Sigmoid colon (tissue), 7 donors: Measurements from ENCODE around the gene ICA1L. TPM values are rescaled to one million over a fixed set of nuclear protein-coding genes. Genes with fewer than 3 reads are reported as not detected.
A peak's percentile ranks its signal among the peaks of the same experiment; 100 is the strongest.
"Not testable (repeated sequence)": the region's sequence is repeated elsewhere in the genome, so short reads cannot be mapped to it uniquely, and the experiment has no call there.

ENCODE experiments used
- DNase-seq: peaks from one replicate; pipeline ENCODE4 v3.0.0-alpha.2; 2019
- H3K27ac ChIP-seq, 4 donors: fragments of 200-600 bp; sonication (generic); one replicate each; pipeline ENCODE4 v1.5.1; 2016 to 2019; ENCODE audit warnings: mild to moderate bottlenecking in 1 of 4
- H3K27me3 ChIP-seq, 3 donors: fragments of 200-600 bp; sonication (generic); one replicate each; pipeline ENCODE4 v1.5.1; 2019; ENCODE audit warnings: mild to moderate bottlenecking in 1 of 3
- H3K36me3 ChIP-seq, 4 donors: fragments of 200-600 bp; sonication (generic); one replicate each; pipeline ENCODE4 v1.5.1; 2016 to 2019
- H3K4me1 ChIP-seq, 4 donors: fragments of 200-600 bp; sonication (generic); one replicate each; pipeline ENCODE4 v1.5.1; 2017 to 2019
- H3K4me3 ChIP-seq, 4 donors: fragments of 200-600 bp; sonication (generic); one replicate each; pipeline ENCODE4 v1.5.1; 2017 to 2019; ENCODE audit warnings: mild to moderate bottlenecking in 2 of 4, moderate library complexity in 1 of 4
- H3K9me3 ChIP-seq, 4 donors: fragments of 200-600 bp in 3 of 4; sonication (generic) in 3 of 4; one replicate each; pipeline versions ENCODE4 v1.5.1 to v1.6.1; 2013 to 2019
- CTCF ChIP-seq, 4 experiments: fragments of 450-650 bp in 3 of 4; fragments of 200-600 bp in 1 of 4; IDR thresholded peaks; one replicate each; pipeline ENCODE4 v1.5.1; 2016 to 2019; ENCODE audit warnings: antibody characterized with exemption in 4 of 4, mild to moderate bottlenecking in 3 of 4, moderate library complexity in 2 of 4
- EP300 ChIP-seq, 4 donors: sonication (generic); formaldehyde crosslinking; IDR thresholded peaks; one replicate each; pipeline ENCODE4 v1.6.1; 2017; ENCODE audit warnings: antibody characterized with exemption in 4 of 4
- POLR2A ChIP-seq, 2 donors: fragments of 450-650 bp; IDR thresholded peaks; one replicate each; pipeline ENCODE4 v1.6.1; 2016; ENCODE audit warnings: antibody characterized with exemption in 2 of 2, mild to moderate bottlenecking in 2 of 2, moderate library complexity in 2 of 2
- POLR2AphosphoS5 ChIP-seq, 4 donors: sonication (generic); formaldehyde crosslinking; IDR thresholded peaks; one replicate each; pipeline ENCODE4 v1.6.1; 2017; ENCODE audit warnings: antibody characterized with exemption in 4 of 4
- WGBS, 2 donors: extraction: QIAGEN DNeasy Blood & Tissue Kit; methylation state at CpG; one replicate each; pipeline ENCODE4 v1.1.7; 2013; 5-methylcytosine and 5-hydroxymethylcytosine counted together
- intact Hi-C: fragments of 100-400 bp; cut with DNase I; formaldehyde crosslinking; loops from one replicate; pipeline ENCODE4 v1.15.1; 2023
- polyA plus RNA-seq, 3 donors: library from polyadenylated mRNA; stranded (reverse); fragments of 200-250 nt; gene quantifications; one replicate each; pipeline ENCODE4 v1.2.3, GENCODE V29; 2013
- total RNA-seq, 4 donors: library from RNA; depleted of rRNA; stranded (reverse); fragments of >200 nt; gene quantifications; one replicate each; pipeline ENCODE4 v1.1.0, GENCODE V29; 2016
- donor health status: healthy with polysubstance abuse.
- donor health status: Bipolar disorder and iron deficiency.
- donor health status: healthy.

The ICA1L gene
- total and polyA plus RNA-seq, 7 donors, result 0.46 to 28.8 (median 15.7) TPM

DNA sequence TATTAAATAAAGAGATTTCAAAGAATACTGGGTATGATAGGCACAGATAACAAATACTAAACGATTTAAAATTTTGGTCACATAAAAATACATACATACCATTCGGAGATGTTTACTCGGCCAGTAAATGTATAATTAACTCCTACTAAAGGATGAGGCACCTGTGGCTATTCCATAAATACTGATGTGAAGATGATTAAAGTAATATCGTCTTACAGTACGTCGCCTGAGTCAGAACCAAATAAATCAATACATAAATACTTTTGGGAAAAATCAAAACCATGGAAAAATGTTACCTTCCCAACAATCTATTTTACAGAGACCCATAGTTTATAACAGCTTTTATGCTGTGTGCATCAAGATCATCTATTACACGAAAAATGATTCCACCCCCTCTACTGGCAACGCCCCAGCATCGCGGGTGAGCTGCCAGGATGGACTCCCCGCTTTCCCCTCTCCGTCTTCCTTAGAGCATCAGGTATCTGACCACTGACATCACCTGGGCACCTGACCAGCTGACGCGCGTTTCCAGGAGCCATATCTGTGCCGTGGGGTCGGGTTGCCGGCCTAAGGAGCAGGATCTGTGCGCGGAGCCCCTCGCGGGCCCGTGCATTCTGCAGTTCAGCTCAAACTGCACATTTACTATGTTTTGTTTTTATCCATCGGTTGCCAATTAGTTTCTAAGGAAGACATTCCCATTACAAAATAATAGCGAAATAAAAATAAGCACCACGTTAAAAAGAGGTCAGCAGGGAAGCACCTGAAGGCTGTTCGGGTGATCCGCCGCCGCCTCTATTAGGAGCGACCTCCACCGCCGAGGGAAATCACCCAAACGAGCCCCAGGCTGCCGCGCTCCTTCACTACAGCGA, 901 bp downstream of the ICA1L start:
- Histone ChIP-seq H3K4me3 (peak overlapping the region; percentile 60 to 86 (median 68)), H3K4me1 (peaks cover 0 to 14% (median 4%) of the 10 kb centered on the region in 4 donors), H3K9me3 (no peaks in the 10 kb centered on the region), H3K27me3 (no peaks in the 10 kb centered on the region), H3K36me3 (no peaks in the 10 kb centered on the region), H3K27ac (peak overlapping the region; percentile 82 to 89 (median 88))
- intact Hi-C loops, result loop anchor here (2.0 to 5.0 kb wide), 3 partner anchors 42 to 282 kb away; partner anchors contain the start of genes CARF and WDR12
- peak; percentile 83 for DNase-seq
- 1 to 5% methylated on average over 37 of the region's 37 CpGs for WGBS, 2 donors
- TF ChIP-seq EP300 (IDR thresholded peaks at IDR 0.05) (no peak), POLR2AphosphoS5 (IDR thresholded peaks at IDR 0.05) (peak in 3 of 4 donors; percentile 24 to 66 (median 27)), CTCF (IDR thresholded peaks at IDR 0.05) (peak in 1 of 4 experiments; percentile 9)

GRCh38 chr2:202861987-202862386, 9.6 kb downstream of the ICA1L start:
- intact Hi-C loops, result no loop called here
- Histone ChIP-seq H3K27me3 (no peaks in the 10 kb centered on the region), H3K9me3 (no peaks in the 10 kb centered on the region), H3K27ac (no peak overlapping the region), H3K4me3 (no peak overlapping the region), H3K36me3 (no peaks in the 10 kb centered on the region), H3K4me1 (no peaks in the 10 kb centered on the region)
- TF ChIP-seq POLR2A (IDR thresholded peaks at IDR 0.05) (no peak), POLR2AphosphoS5 (IDR thresholded peaks at IDR 0.05) (no peak), CTCF (IDR thresholded peaks at IDR 0.05) (no peak), EP300 (IDR thresholded peaks at IDR 0.05) (no peak)
- 97% methylated on average over 3 of the region's 3 CpGs for whole genome bisulfite sequencing, 2 donors
- no peak for DNase-seq

DNA sequence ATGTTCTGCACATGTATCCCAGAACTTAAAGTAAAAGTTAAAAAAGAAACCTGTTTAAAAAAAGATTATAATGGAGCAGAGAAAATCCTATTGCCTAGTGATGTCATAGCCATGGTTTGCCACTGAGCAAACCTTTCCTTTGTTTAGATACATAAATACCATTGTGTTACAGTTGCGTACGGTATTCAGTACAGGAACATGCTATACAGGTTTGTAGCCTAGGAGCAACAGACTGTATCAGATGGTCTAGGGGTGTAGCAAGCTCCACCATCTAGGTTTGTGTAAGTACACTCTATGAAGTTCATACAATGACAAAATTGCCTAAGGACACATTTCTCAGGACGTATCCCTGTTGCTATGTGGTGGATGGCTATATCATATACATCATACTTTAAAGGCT, 13.0 kb downstream of the ICA1L start:
- H3K4me3 ChIP-seq, result no peak overlapping the region
- TF ChIP-seq POLR2AphosphoS5 (IDR thresholded peaks at IDR 0.05) (no peak), POLR2A (IDR thresholded peaks at IDR 0.05) (no peak), EP300 (IDR thresholded peaks at IDR 0.05) (no peak), CTCF (IDR thresholded peaks at IDR 0.05) (no peak)
- WGBS, 2 donors, result 96% methylated on average over 3 of the region's 3 CpGs
- no peak overlapping the region for H3K27ac ChIP-seq
- no peak for DNase-seq
- no peaks in the 10 kb centered on the region for H3K36me3 ChIP-seq
- no peaks in the 10 kb centered on the region for H3K4me1 ChIP-seq
- no peaks in the 10 kb centered on the region for H3K27me3 ChIP-seq
- no peaks in the 10 kb centered on the region for H3K9me3 ChIP-seq
- intact Hi-C loops, result no loop called here

GRCh38 chr2:202849343-202849742, 22.2 kb downstream of the ICA1L start:
- H3K4me1 ChIP-seq, intact Hi-C loops, DNase-seq, H3K36me3 ChIP-seq, H3K9me3 ChIP-seq, H3K27me3 ChIP-seq, H3K4me3 ChIP-seq, H3K27ac ChIP-seq: not testable (repeated sequence)
- 85 to 90% methylated on average over 3 of the region's 3 CpGs for whole genome bisulfite sequencing, 2 donors

- Histone ChIP-seq H3K4me3 (no peak overlapping the region), H3K36me3 (no peaks in the 10 kb centered on the region), H3K27me3 (no peaks in the 10 kb centered on the region), H3K27ac (no peak overlapping the region), H3K4me1 (no peaks in the 10 kb centered on the region), H3K9me3 (no peaks in the 10 kb centered on the region)
- DNase-seq, result no peak
- WGBS, 2 donors, result 65 to 66% methylated on average over 8 of the region's 8 CpGs
- intact Hi-C loops, result no loop called here
- TF ChIP-seq POLR2AphosphoS5 (IDR thresholded peaks at IDR 0.05) (no peak), CTCF (IDR thresholded peaks at IDR 0.05) (no peak), POLR2A (IDR thresholded peaks at IDR 0.05) (no peak), EP300 (IDR thresholded peaks at IDR 0.05) (no peak)
Observed at GRCh38 chr2:202848813-202849212, 22.8 kb downstream of the ICA1L start.
